ENCODE data around the gene POU2F3.

Gene POU2F3

DNA sequence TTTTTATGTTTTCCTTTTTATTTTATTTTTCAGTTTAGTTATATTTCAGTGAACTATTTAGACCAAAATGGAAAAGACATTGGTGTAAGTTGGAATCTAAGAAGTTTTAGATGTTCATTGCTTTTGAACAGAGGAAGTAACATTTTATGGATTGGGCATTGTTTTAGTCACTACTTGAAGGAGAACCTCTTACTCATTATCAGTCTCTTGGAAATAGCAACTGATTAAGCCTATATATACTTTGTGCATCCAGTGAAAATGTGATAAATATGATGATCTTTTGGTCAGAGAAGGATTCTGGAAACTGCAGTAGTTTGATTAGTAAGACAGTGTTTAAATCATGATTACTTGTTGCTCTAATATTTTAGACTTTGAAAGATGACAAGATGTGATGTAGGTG, 110.7 kb downstream of the POU2F3 start:
- no peak for DNase-seq

DNA sequence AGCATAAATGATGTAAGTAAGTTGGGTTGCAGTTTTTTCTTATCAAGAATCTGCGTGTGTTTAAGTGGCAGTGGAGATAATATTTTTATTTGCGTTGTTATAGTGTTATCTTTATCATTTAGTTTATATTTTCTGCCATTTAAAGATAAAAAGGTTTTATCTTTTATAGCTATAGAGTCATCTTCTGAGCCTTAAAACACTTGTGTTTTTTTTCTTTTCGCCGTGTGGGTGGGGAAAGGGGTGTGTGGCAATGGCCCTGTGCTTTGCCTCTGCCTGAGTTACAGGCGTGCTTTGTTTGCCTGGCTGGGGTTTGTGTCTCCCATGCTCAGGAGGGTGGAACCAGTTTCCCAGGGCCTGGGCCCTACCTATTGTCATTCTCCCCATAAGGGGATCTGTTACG, 112.5 kb downstream of the POU2F3 start:
- DNase-seq: no peak

- DNase-seq: no peak
Observed at GRCh38 chr11:120354068-120354467, 114.1 kb downstream of the POU2F3 start.

- DNase-seq: no peak
Observed at GRCh38 chr11:120354779-120355178, 114.8 kb downstream of the POU2F3 start.

DNA sequence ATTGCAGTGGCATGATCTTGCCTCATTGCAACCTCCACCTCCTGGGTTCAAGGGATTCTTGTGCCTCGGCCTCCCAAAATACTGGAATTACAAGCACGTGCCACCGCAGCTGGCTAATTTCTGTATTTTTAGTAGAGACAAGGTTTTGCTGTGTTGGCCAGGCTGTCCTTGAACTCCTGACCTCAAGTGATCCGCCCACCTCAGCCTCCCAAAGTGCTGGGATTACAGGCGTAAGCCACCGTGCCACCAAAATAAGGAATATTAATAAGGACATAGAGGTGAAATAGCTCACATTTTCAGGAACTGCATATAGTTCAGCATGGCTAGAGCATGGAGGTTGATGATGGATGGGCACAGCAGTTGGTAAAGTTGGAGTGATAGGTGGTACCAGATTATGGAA, 117.7 kb downstream of the POU2F3 start:
- no peak for DNase-seq

DNA sequence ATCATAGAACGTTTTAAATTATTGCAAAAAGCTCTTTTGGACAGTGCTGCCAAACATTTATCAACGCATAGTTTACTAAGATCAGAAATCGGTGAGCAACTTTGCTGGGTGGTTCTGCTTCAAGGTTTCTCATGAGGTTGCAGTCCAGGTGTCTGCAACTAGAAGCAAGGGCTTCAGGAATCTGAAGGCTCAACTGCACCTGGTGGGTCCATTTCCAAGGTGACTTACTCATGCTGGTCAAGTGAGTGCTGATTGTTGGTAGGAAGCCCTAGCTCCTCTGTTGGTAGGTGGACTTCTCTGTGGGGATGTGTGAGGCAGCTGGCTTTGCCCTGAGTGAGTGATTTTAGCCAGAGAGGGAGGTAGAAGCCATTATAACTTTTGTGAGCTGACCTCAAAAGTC, 118.8 kb downstream of the POU2F3 start:
- DNase-seq: no peak

DNA sequence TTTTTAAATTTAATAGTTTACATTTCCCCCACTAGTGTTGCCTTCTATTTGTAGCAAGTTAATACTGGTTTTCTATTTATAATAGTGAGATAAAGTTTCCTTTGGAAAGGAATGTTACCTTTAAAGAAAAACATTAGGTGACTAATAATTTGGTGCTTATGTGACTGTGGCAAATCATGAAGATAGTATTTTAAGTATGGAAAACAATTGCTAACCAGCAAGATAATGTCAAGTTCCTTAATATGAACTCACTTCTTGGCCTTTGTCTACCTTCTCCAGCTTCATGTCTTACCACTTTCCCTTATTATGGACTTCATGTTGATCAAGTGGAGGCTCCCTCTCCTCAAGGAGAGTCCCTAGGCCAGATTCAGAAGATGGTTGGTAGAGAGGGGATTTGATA, 123.5 kb downstream of the POU2F3 start:
- DNase-seq: no peak

GRCh38 chr11:120365512-120365911, 125.6 kb downstream of the POU2F3 start:
- DNase-seq: no peak

Data from COR-L47 (cell line).